ENCODE measurements around the gene PHKB.
"Not testable (repeated sequence)": the region's sequence is repeated elsewhere in the genome, so short reads cannot be mapped to it uniquely, and the experiment has no call there.

PHKB gene

GRCh38 chr16:47507701-47508100, 46.6 kb downstream of the PHKB start:
- no peak for DNase-seq (ENCODE audit: low read depth)

- no peak for DNase-seq (ENCODE audit: low read depth)
Measured at GRCh38 chr16:47511882-47512281, 50.8 kb downstream of the PHKB start.

- peak; percentile 6 for DNase-seq (ENCODE audit: low read depth)
Measured at GRCh38 chr16:47519037-47519436, 57.9 kb downstream of the PHKB start.

- DNase-seq (ENCODE audit: low read depth) = no peak
Measured at GRCh38 chr16:47519546-47519945, 58.4 kb downstream of the PHKB start.

GRCh38 chr16:47519996-47520679, 59.0 kb downstream of the PHKB start:
- no peak for DNase-seq (ENCODE audit: low read depth)

- no peak for DNase-seq (ENCODE audit: low read depth)
Measured at GRCh38 chr16:47523342-47524006, 62.3 kb downstream of the PHKB start.

- DNase-seq (ENCODE audit: low read depth) = no peak
Measured at GRCh38 chr16:47524007-47524405, 62.9 kb downstream of the PHKB start.

GRCh38 chr16:47528431-47528830, 67.3 kb downstream of the PHKB start:
- DNase-seq (ENCODE audit: low read depth) = no peak

- DNase-seq (ENCODE audit: low read depth) = no peak
Measured at GRCh38 chr16:47533744-47534292, 72.7 kb downstream of the PHKB start.

GRCh38 chr16:47538472-47538871, 77.3 kb downstream of the PHKB start:
- no peak for DNase-seq (ENCODE audit: low read depth)

- not testable (repeated sequence) for DNase-seq (ENCODE audit: low read depth)
Measured at GRCh38 chr16:47539707-47540670, 78.9 kb downstream of the PHKB start.

- not testable (repeated sequence) for DNase-seq (ENCODE audit: low read depth)
Measured at GRCh38 chr16:47541135-47541534, 80.0 kb downstream of the PHKB start.

GRCh38 chr16:47544255-47544654, 83.1 kb downstream of the PHKB start:
- DNase-seq (ENCODE audit: low read depth) = not testable (repeated sequence)

GRCh38 chr16:47551185-47551584, 90.1 kb downstream of the PHKB start:
- DNase-seq (ENCODE audit: low read depth) = not testable (repeated sequence)

- DNase-seq (ENCODE audit: low read depth) = not testable (repeated sequence)
Measured at GRCh38 chr16:47551767-47552166, 90.6 kb downstream of the PHKB start.

GRCh38 chr16:47553853-47554564, 92.9 kb downstream of the PHKB start:
- DNase-seq (ENCODE audit: low read depth) = no peak

- not testable (repeated sequence) for DNase-seq (ENCODE audit: low read depth)
Measured at GRCh38 chr16:47554587-47554986, 93.5 kb downstream of the PHKB start.

GRCh38 chr16:47561286-47561685, 100.2 kb downstream of the PHKB start:
- DNase-seq (ENCODE audit: low read depth) = no peak

- no peak for DNase-seq (ENCODE audit: low read depth)
Measured at GRCh38 chr16:47562366-47562765, 101.2 kb downstream of the PHKB start.

- DNase-seq (ENCODE audit: low read depth) = peak; percentile 48
Measured at GRCh38 chr16:47565454-47565853, 104.3 kb downstream of the PHKB start.

GRCh38 chr16:47567321-47567720, 106.2 kb downstream of the PHKB start:
- DNase-seq (ENCODE audit: low read depth) = no peak

- no peak for DNase-seq (ENCODE audit: low read depth)
Measured at GRCh38 chr16:47568351-47568750, 107.2 kb downstream of the PHKB start.

All from stromal cell of bone marrow (primary cell).